ENCODE results near the gene ROPN1B. TPM values are rescaled to one million over a fixed set of nuclear protein-coding genes. Genes with fewer than 3 reads are reported as not detected.

Gene ROPN1B
- total RNA-seq, 1 donor from 2014 or later, result not detected

- no peak for FAIRE-seq
- Histone ChIP-seq H3K4me3 (ENCODE audit: low read depth, low read length) (no peak overlapping the region), H3K36me3 (ENCODE audit: control insufficient read depth, insufficient read depth, low read length) (no peaks in the 10 kb centered on the region), H3K27me3 (ENCODE audit: control insufficient read depth, insufficient read depth, low read length) (no peaks in the 10 kb centered on the region)
- TF ChIP-seq, protein P1, sequence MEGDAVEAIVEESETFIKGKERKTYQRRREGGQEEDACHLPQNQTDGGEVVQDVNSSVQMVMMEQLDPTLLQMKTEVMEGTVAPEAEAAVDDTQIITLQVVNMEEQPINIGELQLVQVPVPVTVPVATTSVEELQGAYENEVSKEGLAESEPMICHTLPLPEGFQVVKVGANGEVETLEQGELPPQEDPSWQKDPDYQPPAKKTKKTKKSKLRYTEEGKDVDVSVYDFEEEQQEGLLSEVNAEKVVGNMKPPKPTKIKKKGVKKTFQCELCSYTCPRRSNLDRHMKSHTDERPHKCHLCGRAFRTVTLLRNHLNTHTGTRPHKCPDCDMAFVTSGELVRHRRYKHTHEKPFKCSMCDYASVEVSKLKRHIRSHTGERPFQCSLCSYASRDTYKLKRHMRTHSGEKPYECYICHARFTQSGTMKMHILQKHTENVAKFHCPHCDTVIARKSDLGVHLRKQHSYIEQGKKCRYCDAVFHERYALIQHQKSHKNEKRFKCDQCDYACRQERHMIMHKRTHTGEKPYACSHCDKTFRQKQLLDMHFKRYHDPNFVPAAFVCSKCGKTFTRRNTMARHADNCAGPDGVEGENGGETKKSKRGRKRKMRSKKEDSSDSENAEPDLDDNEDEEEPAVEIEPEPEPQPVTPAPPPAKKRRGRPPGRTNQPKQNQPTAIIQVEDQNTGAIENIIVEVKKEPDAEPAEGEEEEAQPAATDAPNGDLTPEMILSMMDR (IDR thresholded peaks at IDR 0.05; ENCODE audit: insufficient read depth, low read length, severe bottlenecking), result no peak
- peak; percentile 92 for DNase-seq (ENCODE audit: low read depth)
Observed at GRCh38 chr3:126005951-126006350, 37.0 kb downstream of the ROPN1B start.

GRCh38 chr3:126008219-126008618, 39.2 kb downstream of the ROPN1B start:
- H3K27me3 ChIP-seq (ENCODE audit: control insufficient read depth, insufficient read depth, low read length), result no peaks in the 10 kb centered on the region
- TF ChIP-seq, protein P1 (IDR thresholded peaks at IDR 0.05; ENCODE audit: insufficient read depth, low read length, severe bottlenecking), result no peak
- peak; percentile 97 for FAIRE-seq

DNA sequence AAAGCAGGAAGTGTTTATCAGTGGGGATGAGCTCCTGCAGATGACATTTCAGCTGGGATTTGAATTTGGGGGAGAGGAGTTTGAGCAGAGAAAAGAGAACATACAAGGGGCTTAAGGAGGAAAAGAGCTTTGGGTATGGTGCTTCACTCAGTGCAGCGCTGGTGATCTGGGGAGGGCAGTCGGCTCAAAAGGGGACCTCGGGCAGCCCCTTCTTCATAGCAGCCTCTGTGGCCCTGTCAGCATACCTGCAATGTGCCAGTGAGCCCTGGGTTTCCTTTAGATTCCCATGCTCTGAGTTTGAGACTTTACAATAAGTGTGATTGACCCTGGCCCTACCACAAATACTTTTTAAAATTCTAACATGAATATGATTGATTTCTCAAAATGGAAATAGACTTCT, 40.2 kb downstream of the ROPN1B start:
- TF ChIP-seq, protein P1 (IDR thresholded peaks at IDR 0.05; ENCODE audit: insufficient read depth, low read length, severe bottlenecking), result no peak
- Histone ChIP-seq H3K27me3 (ENCODE audit: control insufficient read depth, insufficient read depth, low read length) (no peaks in the 10 kb centered on the region), H3K36me3 (ENCODE audit: control insufficient read depth, insufficient read depth, low read length) (no peaks in the 10 kb centered on the region), H3K4me3 (ENCODE audit: low read depth, low read length) (no peak overlapping the region)
- no peak for DNase-seq (ENCODE audit: low read depth)
- FAIRE-seq, result no peak

More at GRCh38 chr3:126008219-126008618, 39.2 kb downstream of the ROPN1B start:
- no peaks in the 10 kb centered on the region for H3K36me3 ChIP-seq (ENCODE audit: control insufficient read depth, insufficient read depth, low read length)
- no peak overlapping the region for H3K4me3 ChIP-seq (ENCODE audit: low read depth, low read length)
- DNase-seq (ENCODE audit: low read depth), result no peak

DNA sequence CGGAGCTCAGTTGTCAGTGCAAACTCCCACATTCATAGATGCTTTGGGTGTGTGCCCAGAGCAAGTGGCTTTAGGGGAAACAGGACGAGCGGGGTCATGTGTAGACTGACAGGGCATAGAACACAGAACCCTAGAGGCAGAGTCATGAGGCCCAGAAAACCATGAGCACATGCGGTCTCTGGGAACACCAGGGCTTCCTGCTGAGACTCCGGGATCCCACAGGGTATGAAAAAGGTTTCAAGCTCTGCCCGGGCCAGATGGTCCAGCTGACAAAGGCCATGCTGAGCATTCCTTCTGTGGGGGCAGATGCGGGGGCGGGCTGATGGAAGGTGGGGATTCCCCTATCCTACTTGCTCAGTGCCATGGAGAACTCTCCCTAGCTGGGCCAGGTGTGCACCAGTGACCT, 44.8 kb downstream of the ROPN1B start:
- FAIRE-seq, result no peak
- DNase-seq (ENCODE audit: low read depth), result no peak
- TF ChIP-seq, protein P1 (IDR thresholded peaks at IDR 0.05; ENCODE audit: insufficient read depth, low read length, severe bottlenecking), result no peak
- no peaks in the 10 kb centered on the region for H3K27me3 ChIP-seq (ENCODE audit: control insufficient read depth, insufficient read depth, low read length)
- H3K36me3 ChIP-seq (ENCODE audit: control insufficient read depth, insufficient read depth, low read length), result no peaks in the 10 kb centered on the region
- H3K4me3 ChIP-seq (ENCODE audit: low read depth, low read length), result no peak overlapping the region

- Histone ChIP-seq H3K27me3 (ENCODE audit: control insufficient read depth, insufficient read depth, low read length) (no peaks in the 10 kb centered on the region), H3K36me3 (ENCODE audit: control insufficient read depth, insufficient read depth, low read length) (no peaks in the 10 kb centered on the region), H3K4me3 (ENCODE audit: low read depth, low read length) (no peak overlapping the region)
- TF ChIP-seq, protein P1 (IDR thresholded peaks at IDR 0.05; ENCODE audit: insufficient read depth, low read length, severe bottlenecking), result no peak
- FAIRE-seq (no peak), DNase-seq (ENCODE audit: low read depth) (no peak)
Observed at GRCh38 chr3:126014252-126014651, 45.3 kb downstream of the ROPN1B start.

DNA sequence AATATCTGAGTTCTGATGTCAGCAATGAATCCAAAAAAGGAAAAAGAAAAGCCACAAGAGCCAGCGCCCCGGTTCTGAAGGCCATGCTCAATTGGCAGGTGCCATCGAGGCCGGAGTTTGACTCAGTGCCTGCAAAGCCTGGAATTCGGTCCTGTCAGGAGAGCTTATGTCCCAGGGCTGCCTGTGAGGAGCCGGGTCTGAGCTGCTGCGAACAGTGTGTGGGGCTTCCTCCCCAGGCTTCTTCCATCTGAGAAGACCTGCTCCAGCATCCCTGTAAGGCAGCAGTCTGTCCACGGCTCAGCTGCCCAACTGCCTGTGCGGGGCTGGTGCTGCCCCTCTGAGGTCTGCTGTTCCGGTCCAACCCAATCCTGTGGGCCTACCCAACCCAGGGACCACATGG, 46.1 kb downstream of the ROPN1B start:
- H3K27me3 ChIP-seq (ENCODE audit: control insufficient read depth, insufficient read depth, low read length), result no peaks in the 10 kb centered on the region
- TF ChIP-seq, protein P1 (IDR thresholded peaks at IDR 0.05; ENCODE audit: insufficient read depth, low read length, severe bottlenecking), result no peak
- H3K4me3 ChIP-seq (ENCODE audit: low read depth, low read length), result no peak overlapping the region
- no peaks in the 10 kb centered on the region for H3K36me3 ChIP-seq (ENCODE audit: control insufficient read depth, insufficient read depth, low read length)
- DNase-seq (ENCODE audit: low read depth) (no peak), FAIRE-seq (no peak)
